ENCODE measurements around the gene LAMA1.

Gene LAMA1

GRCh38 chr18:7132356-7133150 is 15.0 kb upstream of the LAMA1 start:
- peaks cover 3% of the 10 kb centered on the region for H3K9me3 Mint-ChIP-seq
- H3K4me3 Mint-ChIP-seq, result no peak overlapping the region
- H3K36me3 Mint-ChIP-seq, result peaks cover 2% of the 10 kb centered on the region
- H3K27me3 Mint-ChIP-seq, result no peaks in the 10 kb centered on the region
- no peaks in the 10 kb centered on the region for H3K4me1 Mint-ChIP-seq
- no peak overlapping the region for H3K27ac Mint-ChIP-seq

GRCh38 chr18:7122376-7122775 is 4.8 kb upstream of the LAMA1 start:
- H3K4me1 Mint-ChIP-seq, result no peaks in the 10 kb centered on the region
- no peaks in the 10 kb centered on the region for H3K36me3 Mint-ChIP-seq
- H3K27me3 Mint-ChIP-seq, result peaks cover 9% of the 10 kb centered on the region
- H3K27ac Mint-ChIP-seq, result no peak overlapping the region
- H3K4me3 Mint-ChIP-seq, result no peak overlapping the region
- H3K9me3 Mint-ChIP-seq, result peaks cover 6% of the 10 kb centered on the region

- no peaks in the 10 kb centered on the region for H3K9me3 Mint-ChIP-seq
- peaks cover 34% of the 10 kb centered on the region for H3K27me3 Mint-ChIP-seq
- no peak overlapping the region for H3K27ac Mint-ChIP-seq
- H3K4me3 Mint-ChIP-seq, result peak overlapping the region; percentile 26
- H3K36me3 Mint-ChIP-seq, result no peaks in the 10 kb centered on the region
- H3K4me1 Mint-ChIP-seq, result peaks cover 12% of the 10 kb centered on the region
These were observed 706 bp downstream of the LAMA1 start for GRCh38 chr18:7116792-7117389.

GRCh38 chr18:7116001-7116730 is 1.4 kb downstream of the LAMA1 start:
- H3K4me1 Mint-ChIP-seq, result peaks cover 12% of the 10 kb centered on the region
- H3K27ac Mint-ChIP-seq, result no peak overlapping the region
- H3K36me3 Mint-ChIP-seq, result no peaks in the 10 kb centered on the region
- peaks cover 34% of the 10 kb centered on the region for H3K27me3 Mint-ChIP-seq
- H3K4me3 Mint-ChIP-seq, result peak overlapping the region; percentile 26
- H3K9me3 Mint-ChIP-seq, result no peaks in the 10 kb centered on the region

GRCh38 chr18:7112936-7113335 is 4.7 kb downstream of the LAMA1 start:
- no peaks in the 10 kb centered on the region for H3K36me3 Mint-ChIP-seq
- peaks cover 27% of the 10 kb centered on the region for H3K27me3 Mint-ChIP-seq
- H3K27ac Mint-ChIP-seq, result no peak overlapping the region
- H3K9me3 Mint-ChIP-seq, result peaks cover 5% of the 10 kb centered on the region
- peaks cover 12% of the 10 kb centered on the region for H3K4me1 Mint-ChIP-seq
- H3K4me3 Mint-ChIP-seq, result no peak overlapping the region

- Mint-ChIP-seq H3K27me3 (peaks cover 20% of the 10 kb centered on the region), H3K4me1 (peaks cover 5% of the 10 kb centered on the region), H3K4me3 (no peak overlapping the region)
These were observed 6.5 kb downstream of the LAMA1 start for GRCh38 chr18:7111134-7111533.

GRCh38 chr18:7105943-7106342 is 11.7 kb downstream of the LAMA1 start:
- H3K9me3 Mint-ChIP-seq, result peaks cover 5% of the 10 kb centered on the region
- no peak overlapping the region for H3K27ac Mint-ChIP-seq
- no peaks in the 10 kb centered on the region for H3K36me3 Mint-ChIP-seq
- no peaks in the 10 kb centered on the region for H3K4me1 Mint-ChIP-seq
- peaks cover 1% of the 10 kb centered on the region for H3K27me3 Mint-ChIP-seq
- H3K4me3 Mint-ChIP-seq, result no peak overlapping the region

More at GRCh38 chr18:7111134-7111533, 6.5 kb downstream of the LAMA1 start:
- Mint-ChIP-seq H3K27ac (no peak overlapping the region), H3K36me3 (no peaks in the 10 kb centered on the region), H3K9me3 (peaks cover 5% of the 10 kb centered on the region)

- Mint-ChIP-seq H3K27me3 (peaks cover 1% of the 10 kb centered on the region), H3K36me3 (no peaks in the 10 kb centered on the region), H3K4me3 (no peak overlapping the region), H3K4me1 (no peaks in the 10 kb centered on the region), H3K9me3 (peaks cover 5% of the 10 kb centered on the region), H3K27ac (no peak overlapping the region)
These were observed 12.3 kb downstream of the LAMA1 start for GRCh38 chr18:7105268-7105667.

- Mint-ChIP-seq H3K4me3 (no peak overlapping the region), H3K27ac (no peak overlapping the region), H3K9me3 (peaks cover 5% of the 10 kb centered on the region), H3K4me1 (no peaks in the 10 kb centered on the region), H3K27me3 (peaks cover 1% of the 10 kb centered on the region), H3K36me3 (no peaks in the 10 kb centered on the region)
These were observed 12.9 kb downstream of the LAMA1 start for GRCh38 chr18:7104649-7105048.

- Mint-ChIP-seq H3K4me1 (no peaks in the 10 kb centered on the region), H3K9me3 (no peaks in the 10 kb centered on the region), H3K27me3 (no peaks in the 10 kb centered on the region), H3K36me3 (no peaks in the 10 kb centered on the region), H3K27ac (no peak overlapping the region), H3K4me3 (no peak overlapping the region)
These were observed 15.5 kb downstream of the LAMA1 start for GRCh38 chr18:7102131-7102530.

GRCh38 chr18:7096838-7097237 is 20.8 kb downstream of the LAMA1 start:
- Mint-ChIP-seq H3K36me3 (no peaks in the 10 kb centered on the region), H3K4me3 (no peak overlapping the region), H3K9me3 (no peaks in the 10 kb centered on the region), H3K27me3 (peaks cover 1% of the 10 kb centered on the region), H3K4me1 (no peaks in the 10 kb centered on the region), H3K27ac (no peak overlapping the region)

GRCh38 chr18:7094427-7094826 is 23.2 kb downstream of the LAMA1 start:
- H3K27ac Mint-ChIP-seq, result no peak overlapping the region
- no peaks in the 10 kb centered on the region for H3K4me1 Mint-ChIP-seq
- no peak overlapping the region for H3K4me3 Mint-ChIP-seq
- H3K9me3 Mint-ChIP-seq, result no peaks in the 10 kb centered on the region
- H3K27me3 Mint-ChIP-seq, result peaks cover 1% of the 10 kb centered on the region
- no peaks in the 10 kb centered on the region for H3K36me3 Mint-ChIP-seq

GRCh38 chr18:7090771-7091170 is 26.8 kb downstream of the LAMA1 start:
- no peaks in the 10 kb centered on the region for H3K36me3 Mint-ChIP-seq
- H3K9me3 Mint-ChIP-seq, result no peaks in the 10 kb centered on the region
- H3K27ac Mint-ChIP-seq, result no peak overlapping the region
- no peak overlapping the region for H3K4me3 Mint-ChIP-seq
- H3K27me3 Mint-ChIP-seq, result peaks cover 1% of the 10 kb centered on the region
- no peaks in the 10 kb centered on the region for H3K4me1 Mint-ChIP-seq

GRCh38 chr18:7089369-7089768 is 28.2 kb downstream of the LAMA1 start:
- no peaks in the 10 kb centered on the region for H3K27me3 Mint-ChIP-seq
- H3K27ac Mint-ChIP-seq, result no peak overlapping the region
- H3K4me1 Mint-ChIP-seq, result no peaks in the 10 kb centered on the region
- no peaks in the 10 kb centered on the region for H3K36me3 Mint-ChIP-seq
- H3K9me3 Mint-ChIP-seq, result no peaks in the 10 kb centered on the region
- H3K4me3 Mint-ChIP-seq, result no peak overlapping the region

GRCh38 chr18:7084080-7085065 is 33.2 kb downstream of the LAMA1 start:
- Mint-ChIP-seq H3K27ac (no peak overlapping the region), H3K36me3 (no peaks in the 10 kb centered on the region), H3K4me1 (no peaks in the 10 kb centered on the region)

More at GRCh38 chr18:7084080-7085065, 33.2 kb downstream of the LAMA1 start:
- Mint-ChIP-seq H3K4me3 (no peak overlapping the region), H3K9me3 (no peaks in the 10 kb centered on the region), H3K27me3 (no peaks in the 10 kb centered on the region)

Data from activated naive CD4-positive, alpha-beta T cell treated with anti-CD3 and anti-CD28 coated beads, Interleukin-2, amount 50 U/mL, for 24 hours (primary cell).